ENCODE measurements around the gene SESN1.
A peak's percentile ranks its signal among the peaks of the same experiment; 100 is the strongest.
"Not testable (repeated sequence)": the region's sequence is repeated elsewhere in the genome, so short reads cannot be mapped to it uniquely, and the experiment has no call there.

The SESN1 gene

DNA sequence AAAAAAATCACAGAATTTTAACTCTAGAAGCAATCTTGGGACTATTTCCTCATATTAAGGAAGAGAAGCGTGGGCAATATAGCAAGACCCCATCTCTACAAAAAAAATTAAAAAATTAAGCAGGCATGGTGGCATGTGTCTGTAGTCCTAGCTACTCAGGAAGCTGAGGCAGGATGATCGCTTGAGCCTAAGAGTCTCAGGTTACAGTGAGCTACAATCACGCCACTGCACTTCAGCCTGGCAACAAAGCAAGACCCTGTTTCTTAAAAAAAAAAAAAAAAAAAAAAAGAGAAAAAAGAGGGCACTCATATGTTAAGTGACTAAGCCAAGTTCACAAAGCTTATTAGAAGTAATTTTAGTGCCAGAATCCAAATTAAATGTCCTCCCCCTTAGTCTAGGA, 100.8 kb downstream of the SESN1 start:
- DNase-seq = no peak

DNA sequence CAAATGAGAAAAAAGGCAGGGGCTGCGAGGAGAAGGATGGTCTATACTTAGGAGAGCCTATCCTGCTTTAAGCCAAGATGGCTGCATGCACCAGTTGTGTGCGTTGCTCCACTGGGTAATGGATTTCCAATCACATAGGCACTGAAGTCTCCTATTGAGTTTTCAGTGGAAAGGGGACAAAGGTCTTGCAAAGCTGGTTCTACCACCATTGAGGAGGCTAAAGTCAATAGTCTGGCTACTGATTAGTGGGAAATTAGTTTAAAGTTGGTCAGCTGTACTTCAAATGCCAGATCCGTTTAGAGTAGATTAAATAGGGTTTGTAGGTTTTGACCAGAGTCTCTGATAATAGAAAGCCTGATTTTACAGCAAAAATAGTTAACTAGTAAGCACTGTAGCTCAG, 104.9 kb downstream of the SESN1 start:
- no peak for DNase-seq

DNA sequence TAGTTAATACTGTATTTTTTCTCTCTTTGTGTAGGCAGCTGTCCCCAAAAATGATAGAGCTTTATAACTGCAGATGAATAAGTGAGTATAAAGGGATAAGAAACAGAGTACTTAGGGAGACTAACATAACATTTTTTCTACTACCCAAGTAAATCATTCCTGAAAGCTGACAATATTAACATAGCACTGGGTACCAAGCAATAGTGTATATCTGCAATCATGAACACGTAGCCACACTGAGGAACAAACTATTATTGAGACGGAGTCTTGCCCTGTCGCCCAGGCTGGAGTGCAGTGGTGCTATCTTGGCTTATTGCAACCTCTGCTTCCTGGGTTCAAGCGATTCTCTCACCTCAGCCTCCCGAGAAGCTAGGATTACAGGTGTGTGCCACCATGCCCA, 105.9 kb downstream of the SESN1 start:
- DNase-seq = no peak

DNA sequence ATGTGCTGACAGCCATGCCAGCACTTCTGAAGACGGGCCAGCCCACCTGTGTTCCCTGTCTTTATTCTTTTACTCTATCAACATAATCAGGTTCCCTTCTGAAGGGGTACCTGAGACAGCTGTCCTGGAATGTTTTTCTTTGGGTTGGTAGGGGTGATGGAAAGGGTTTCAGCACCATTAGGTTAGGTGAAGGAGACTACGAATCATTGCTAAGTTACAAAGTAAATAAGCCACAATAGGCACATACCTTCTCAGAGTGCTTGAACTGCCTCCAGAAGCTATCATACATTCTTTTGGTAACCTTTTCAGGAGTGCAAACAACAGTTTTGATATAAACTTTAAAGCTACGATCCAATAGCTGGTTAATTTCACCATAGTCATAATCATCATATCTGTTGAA, 106.3 kb downstream of the SESN1 start:
- no peak for DNase-seq

DNA sequence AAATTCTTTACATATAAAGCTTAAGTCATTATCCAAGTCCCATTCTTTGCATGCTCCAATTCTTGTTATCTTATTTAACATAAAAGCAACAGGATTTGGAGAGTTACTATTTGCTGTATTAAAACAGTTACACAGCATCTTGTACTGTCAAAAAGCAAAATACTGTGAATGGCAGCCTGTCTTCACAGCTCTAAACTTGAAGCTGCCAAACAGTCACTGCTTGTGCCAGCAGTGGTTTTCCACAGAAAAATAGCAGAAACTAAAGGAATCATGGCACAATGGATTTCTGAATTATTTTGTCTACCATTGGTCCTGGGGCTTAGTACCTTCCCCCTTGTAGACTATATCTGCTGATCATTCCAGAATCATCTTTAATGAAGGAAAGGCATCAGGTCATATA, 107.5 kb downstream of the SESN1 start:
- DNase-seq = no peak

DNA sequence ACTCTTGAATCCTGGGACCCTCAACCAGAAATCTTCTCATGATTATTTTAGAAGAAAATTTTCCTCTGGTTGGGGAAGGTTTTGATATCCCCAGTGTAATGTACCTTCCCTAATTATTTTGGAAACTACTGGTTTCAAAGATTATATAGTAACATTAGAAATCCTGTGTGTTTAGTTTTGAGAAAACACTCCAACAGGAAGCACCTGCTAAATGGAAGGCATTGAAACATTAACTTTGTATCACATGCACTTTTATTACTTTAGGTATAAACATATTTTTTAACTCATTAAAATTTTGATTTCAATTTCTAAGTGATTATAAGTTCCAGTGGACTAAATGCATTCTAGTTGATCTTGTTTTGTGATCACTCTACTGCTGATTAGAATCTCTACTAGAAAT, 109.3 kb downstream of the SESN1 start:
- DNase-seq = no peak

DNA sequence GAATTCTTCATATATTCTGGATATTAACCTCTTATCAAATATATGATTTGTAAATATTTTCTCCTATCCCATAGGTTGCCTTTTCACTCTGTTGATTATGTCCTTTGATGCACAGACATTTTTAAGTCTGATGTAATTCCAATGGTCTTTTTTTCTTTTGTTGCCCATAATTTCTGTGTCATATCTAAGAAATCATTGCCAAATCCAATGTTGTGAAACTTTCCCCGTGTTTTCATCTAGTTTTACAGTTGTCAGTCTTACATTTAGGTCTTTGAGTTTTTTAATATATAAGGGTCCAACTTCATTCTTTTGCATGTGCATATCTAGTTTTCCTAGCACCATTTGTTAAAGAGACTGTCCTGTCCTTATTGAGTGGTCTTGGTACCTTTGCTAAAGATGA, 111.5 kb downstream of the SESN1 start:
- no peak for DNase-seq

DNA sequence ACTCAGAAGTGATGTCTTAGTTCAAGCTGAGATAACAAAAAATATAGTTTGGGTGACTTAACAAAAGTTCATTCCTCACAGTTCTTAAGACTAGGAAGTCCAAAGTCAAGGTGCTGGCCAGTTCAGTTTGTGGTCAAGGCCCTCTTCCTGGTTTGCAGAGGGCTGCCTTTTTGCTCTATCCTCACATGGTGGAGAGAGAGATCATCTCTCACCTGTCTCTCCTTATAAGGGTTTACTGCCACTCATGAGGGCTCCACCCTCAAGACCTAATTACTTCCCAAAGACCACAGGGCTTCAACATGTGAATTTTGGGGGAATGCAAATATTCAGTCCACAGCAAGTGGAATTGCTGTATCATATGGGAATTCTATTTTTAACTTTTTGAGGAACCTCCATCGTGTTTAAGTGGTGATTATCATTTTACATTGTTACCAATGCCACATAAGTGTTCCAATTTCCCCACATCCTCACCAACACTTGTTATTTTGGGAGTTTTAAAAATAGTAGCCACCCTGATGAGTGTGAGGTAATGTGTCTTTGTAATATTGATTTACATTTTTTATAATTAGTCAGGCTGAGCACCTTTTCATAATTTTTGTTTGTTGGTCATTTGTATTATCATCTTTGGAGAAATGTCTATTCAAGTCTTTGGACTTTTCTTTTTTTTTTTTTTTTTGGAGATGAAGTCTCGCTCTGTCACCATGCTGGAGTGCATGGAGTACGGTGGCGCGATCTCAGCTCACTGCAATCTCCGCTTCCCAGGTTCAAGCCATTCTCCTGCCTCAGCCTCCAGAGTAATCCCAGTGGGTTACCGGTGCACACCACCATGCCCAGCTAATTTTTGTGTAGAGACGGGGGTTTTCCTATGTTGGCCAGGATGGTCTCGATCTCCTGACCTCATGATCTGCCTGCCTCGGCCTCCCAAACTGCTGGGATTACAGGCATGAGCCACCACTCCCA, 112.2 kb downstream of the SESN1 start:
- DNase-seq = no peak

DNA sequence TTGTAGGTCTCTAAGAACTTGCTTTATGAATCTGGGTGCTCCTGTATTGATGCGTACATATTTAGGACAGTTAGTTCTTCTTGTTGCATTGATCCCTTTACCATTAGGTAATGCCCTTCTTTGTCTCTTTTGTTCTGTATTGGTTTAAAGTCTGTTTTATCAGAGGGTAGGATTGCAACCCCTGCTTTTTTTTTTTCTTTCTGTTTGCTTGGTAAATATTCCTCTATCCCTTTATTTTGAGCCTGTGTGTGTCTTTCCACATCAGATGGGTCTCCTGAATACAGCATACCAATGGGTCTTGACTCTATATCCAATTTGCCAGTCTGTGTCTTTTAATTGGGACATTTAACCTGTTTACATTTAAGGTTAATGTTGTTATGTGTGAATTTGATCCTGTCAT, 116.0 kb downstream of the SESN1 start:
- not testable (repeated sequence) for DNase-seq

DNA sequence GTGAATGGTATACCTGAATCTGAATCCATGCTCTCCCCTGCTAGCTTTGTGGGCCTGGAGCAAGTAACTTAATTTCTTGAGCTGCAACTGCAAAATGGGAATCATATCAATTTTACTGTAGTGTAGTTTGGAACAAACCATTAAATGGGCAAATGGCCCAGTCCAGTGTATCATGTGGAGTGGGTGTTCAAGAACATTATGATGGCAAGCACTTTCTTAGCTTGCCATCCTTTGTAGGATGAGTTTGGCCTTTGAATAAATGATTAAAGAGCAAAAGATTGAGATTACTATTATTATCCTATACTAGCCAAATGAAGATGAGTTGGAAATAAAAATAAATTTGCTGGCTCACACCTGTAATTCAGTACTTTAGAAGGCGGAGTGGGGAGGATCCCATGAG, 120.4 kb downstream of the SESN1 start:
- no peak for DNase-seq

DNA sequence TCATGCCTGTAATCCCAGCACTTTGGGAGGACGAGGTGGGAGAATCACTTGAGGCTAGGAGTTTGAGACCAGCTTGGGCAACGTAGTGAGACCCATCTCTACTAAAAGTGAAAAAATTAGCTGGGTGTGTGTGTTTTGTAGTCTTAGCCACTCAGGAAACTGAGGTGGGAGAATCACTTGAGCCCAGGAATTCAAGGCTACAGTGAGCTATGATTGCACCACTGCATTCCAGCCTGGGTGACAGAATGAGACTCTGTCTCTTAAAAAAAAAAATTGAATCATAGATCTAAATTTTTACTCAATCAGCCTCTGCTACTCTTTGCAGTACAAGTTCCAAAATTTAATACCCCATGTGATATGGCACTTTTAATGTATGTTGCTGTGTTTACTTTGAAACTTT, 124.9 kb downstream of the SESN1 start:
- no peak for DNase-seq

DNA sequence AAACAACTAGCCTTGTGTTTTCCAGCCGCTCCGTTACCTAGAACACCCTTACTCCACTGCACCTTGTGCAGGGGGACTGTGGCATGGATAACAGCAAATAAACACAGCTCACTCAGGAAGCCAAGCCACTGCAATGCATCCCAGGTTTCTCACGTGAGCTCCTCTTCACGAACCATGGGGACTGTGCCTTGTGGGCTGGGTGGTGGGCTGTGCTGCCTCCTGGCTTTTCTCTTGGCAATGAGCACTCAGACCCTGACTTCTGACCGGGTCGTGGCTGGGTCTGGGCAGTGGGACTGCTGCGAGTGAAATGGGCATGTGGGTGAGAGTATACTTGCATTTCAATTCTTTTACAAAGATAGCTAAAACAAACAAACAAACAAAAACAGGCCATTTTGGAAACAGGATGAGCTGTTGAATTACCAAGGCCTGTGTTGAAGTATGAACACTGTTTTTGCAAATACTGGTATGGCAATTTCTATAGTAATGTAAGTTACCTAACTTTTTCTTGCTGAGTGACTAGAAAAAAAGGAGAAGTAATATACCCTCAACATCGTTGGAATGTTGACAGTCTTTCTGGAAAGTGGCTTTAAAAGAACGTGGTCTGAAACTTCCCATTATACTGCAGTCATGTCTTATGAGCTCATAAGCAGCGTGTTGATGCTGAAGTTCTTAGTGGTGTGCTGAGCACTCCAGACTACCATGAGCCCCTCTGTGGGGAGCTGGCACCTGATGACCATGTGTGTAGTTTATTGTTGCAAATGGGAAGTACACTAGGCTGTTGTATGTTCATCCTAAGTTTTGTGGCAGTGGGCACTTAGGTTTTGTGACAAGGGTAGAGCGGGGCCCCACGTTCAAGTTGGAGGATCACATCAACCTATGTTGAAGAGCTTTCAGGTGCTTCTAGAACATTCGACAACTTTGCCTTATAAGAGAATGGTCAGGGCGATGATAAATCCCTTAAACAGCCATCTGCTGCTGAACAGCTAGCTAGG, 126.0 kb downstream of the SESN1 start:
- no peak for DNase-seq

DNA sequence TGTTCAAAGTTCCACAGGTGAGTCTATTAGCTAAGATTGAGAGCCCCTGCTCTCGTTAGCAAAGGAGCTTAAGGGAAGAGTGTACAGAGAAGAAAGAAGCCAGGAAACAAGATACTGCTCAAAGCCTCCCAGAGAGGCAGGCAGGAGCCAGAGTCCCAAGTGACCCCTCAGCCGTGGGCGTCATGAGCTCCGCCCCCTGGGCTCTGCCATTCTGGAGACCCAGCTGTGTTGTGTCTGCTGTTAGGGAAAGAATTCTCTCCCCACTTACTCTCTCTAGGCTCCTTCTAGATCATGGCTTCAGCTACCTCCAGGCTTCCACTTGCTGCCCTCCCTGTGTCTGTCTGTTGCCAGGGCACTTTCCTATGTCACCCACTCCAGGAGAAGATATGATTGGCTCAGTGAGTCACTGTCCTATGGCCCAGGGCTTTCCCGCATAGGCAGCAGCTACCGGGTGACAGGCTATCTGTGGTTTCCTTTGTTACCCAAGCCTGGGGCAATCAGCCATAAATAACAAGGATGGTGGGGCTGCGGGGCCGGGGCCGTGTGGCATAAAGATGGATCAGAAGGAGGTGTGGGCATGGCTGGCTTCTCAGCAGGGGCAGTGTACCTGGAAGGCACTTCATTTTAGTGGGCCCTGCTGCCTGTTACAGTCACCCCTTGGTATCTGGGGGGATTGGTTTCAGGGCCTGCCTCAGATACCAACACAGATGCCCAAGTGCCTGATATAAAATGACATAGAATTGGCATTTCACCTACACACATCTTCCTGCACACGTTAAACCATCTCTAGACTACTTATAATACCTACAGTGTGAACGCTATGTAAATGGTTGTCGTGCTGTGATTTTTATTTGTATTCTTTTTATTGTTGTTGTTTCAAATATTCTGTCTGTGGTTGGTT, 127.5 kb downstream of the SESN1 start:
- DNase-seq = peak; percentile 36

DNA sequence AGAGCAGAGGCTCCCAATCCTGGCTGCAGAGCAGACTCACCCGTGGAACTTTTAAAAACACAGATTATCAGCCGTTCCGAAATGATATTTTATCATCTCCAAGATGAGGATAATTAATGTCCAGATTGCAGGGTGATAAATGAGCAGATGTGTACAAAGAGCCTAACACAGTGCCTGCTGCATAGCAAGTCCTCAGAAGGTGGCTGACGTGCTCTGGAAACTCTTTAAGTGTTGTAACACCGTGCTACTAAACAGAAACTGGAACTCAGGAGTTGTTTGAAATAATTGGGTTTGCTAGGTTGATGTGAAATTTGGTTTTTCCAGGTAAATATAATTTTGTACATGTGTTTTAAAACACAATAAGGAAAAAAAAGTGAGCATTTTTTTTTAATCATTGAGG, 128.4 kb downstream of the SESN1 start:
- no peak for DNase-seq

DNA sequence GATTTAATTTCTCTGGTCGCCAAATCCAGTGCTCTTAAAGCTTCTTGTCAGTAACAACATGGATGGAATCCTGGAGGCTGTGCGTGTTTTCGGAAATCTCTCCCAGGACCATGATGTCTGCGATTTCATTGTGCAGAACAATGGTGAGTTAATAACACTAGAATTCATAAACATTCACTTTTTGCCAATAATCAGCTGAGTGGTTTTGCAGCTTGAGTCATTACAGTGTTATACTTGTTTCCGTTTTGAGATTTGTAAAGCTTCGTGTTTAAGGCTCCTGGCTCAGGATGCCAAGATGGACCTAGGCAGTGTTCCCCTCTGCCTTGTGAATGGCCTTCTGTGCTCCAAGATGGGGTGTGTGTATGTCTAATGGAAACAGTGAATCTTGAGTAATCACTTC, 132.7 kb downstream of the SESN1 start:
- no peak for DNase-seq

DNA sequence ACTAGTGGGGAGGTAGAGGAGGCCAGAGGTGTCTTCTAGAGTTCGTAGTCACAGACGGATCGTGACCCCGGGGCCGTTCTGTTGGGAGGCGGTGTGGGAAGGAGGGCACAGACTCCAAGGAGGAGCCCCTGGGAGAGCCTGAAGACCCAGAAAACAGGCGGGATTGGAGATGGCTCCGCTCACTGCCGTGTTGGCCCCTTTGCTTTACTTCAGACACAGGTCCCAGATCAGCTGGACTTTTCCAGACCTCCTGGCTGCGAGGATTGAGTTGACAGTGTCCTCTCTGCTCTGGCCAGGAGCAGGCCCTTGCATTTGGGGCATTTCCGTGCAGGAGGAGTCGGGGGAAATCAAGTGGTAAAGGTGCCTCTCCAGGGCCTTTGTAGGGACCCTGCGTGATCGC, 133.6 kb downstream of the SESN1 start:
- DNase-seq = no peak

DNA sequence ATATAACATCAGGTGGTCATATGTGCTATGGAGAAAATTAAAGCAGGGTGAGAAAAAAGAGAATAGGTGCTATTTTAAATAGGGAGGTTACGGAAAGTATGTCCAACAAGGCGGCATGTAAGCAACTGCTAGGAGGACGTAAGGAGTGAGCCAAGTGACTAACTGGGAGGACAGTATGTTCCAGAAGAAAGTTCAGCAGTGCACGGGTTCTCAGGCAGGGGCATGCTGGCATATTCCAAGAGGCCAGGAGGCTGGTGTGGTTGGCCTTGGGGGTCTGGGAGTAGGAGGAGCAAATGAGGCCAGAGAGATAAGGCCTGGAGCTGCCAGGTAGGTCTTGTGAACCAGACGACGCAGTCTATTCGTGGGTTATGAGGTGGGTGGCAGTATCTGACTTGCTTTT, 134.0 kb downstream of the SESN1 start:
- no peak for DNase-seq

DNA sequence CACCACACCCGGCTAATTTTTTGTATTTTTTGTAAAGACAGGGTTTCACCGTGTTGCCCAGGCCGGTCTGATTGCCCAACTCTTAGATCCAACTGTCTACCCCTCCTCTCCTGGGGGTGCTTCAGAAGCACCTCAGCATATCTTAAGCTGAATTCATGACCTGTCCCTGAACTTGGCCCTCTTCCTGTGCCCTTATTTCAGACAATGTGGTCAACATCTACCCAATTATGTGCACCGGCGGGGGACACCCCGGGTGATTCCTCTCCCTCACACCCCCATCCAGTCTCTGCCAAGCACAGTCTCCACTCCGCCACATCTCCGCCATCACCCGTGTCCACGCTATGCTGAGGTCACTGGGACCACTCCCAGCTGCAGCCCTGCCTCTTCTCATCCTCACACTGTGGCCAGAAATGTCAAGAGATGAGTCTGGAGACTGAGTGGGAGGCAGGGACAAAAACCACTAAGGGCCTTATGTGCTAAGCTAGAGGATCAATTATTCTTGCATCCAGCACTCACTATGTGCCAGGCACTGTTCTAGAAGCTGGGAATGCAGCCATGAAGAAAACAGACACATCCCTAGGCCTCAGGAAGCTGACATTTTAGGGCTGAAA, 134.6 kb downstream of the SESN1 start:
- DNase-seq = no peak

DNA sequence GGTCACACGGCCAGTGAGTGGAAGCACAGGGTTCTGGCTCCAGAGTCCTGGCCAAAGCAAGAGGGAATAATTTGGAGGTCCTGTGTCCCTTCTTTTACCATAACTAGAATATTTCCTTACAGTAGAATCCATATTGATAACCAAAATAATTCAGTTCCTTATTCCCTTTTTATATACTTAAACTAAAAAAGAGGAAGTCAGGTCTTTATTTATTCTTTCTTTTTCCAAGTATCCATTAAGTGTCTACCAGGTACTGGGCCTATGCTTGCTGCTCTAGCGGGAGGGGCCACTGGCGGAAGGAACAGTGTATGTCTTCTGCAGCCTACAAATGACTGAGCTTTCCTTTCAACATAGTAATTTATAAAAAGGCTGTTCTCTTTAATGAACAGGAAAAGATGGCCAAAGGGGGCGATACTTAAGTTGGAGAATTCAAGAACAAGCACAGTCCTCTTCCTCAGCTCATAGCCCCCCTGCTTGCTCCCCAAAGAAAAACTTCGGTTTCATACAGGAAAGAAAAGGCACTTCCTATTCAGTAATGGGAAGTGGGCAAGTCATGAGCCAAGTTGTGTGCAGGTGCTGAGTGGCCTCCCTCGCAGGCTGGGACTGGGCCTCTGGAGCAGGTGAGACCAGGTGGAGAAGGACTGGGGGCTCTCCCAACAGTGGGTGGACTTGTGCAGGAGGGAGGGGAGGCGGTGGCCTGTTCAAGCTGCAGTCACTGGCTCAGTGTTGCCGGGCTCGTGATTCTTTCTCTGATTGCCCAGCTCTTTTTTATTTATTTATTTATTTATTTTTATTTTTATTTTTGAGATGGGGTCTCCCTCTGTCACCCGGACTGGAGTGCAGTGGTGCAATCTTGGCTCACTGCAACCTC, 135.5 kb downstream of the SESN1 start:
- no peak for DNase-seq

DNA sequence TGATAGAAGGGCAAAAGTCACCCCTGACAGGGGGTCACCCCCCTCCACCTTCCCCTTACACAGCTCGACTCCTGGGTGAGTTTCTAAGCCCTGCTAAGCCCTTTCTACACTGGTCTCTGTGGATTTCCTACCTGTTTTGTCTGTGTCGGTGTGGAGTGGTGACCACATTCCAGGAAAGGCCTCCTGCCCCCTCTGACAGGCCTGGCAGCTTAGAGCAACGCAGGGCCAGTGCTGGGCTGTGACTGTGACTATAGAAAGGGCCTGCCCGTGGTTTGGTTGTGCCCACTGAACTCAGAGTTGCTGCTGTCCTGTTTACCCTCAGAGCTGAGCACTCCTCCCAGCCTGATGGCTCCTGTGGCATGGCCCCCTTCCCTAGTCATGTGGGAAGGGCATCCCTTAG, 137.4 kb downstream of the SESN1 start:
- no peak for DNase-seq

DNA sequence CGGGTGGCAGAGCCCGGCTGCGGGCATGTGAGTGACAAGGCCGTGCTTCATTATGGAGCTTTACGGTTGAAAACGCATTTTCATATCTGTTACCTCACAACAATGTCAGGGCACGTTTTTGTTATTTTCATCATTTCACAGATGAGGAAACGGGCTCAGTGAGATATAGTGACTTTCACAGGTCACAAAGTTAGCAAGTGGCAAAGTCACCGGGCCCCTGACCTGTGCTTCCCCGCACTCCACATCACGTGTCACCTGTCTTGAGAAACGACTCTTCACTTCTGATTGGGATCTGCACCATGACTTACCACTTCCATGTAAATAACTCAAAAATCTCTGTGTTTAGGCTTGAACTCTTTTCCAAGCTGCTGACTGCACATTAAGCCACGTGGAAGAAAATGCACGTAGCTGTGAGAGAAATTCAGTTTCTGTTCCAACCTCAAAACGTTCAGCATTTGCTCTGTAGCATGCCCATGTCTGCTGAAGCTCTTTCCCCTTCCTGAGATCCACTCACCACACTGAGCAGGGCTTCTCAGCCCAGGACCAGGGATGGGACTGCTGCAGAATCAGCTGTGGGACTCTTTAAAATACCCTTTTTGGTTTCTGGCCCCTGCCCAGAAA, 139.2 kb downstream of the SESN1 start:
- DNase-seq = no peak
